Heart left ventricle (tissue), 13 donors: Measurements from ENCODE around the gene TRPV3.

Source experiments
- CTCF ChIP-seq, 12 donors: fragments of 200-600 bp; sonication (generic) in 4 of 12; IDR thresholded peaks; one replicate each; pipeline versions ENCODE4 v1.5.0 to v1.8.0; 2018 to 2022; ENCODE audit warnings: antibody characterized with exemption in 12 of 12, mild to moderate bottlenecking in 5 of 12
- POLR2A ChIP-seq, 2 donors: fragments of 450-650 bp; IDR thresholded peaks; one replicate each; pipeline ENCODE4 v1.6.1; 2017; ENCODE audit warnings: antibody characterized with exemption in 2 of 2, mild to moderate bottlenecking in 2 of 2, moderate library complexity in 2 of 2
- donor health status: ischemic (EF 13 %, LVEDD 7.1; RV severe dilation, severe dysfunction).
- donor health status: DM: no; HTN: yes; CAD: no.
- donor health status: DM: no; HTN: no; CAD: no.
- donor health status: ischemic (EF 25% LVEDD 6.9; RV normal size, moderate dysfunction).
- donor health status: ischemic (EF 25% LVEDD 5.7; RV mildly dilated, moderate dysfunction).
- donor health status: ischemic (EF 35%, LVEDD 5.7; RV mildly dilated, moderate dysfunction).
- donor health status: nonischemic (EF 11% LVEDD 7.7; RV severe dilation, severe dysfunction).
- donor health status: DM: yes; HTN: yes; CAD: no.
- donor health status: PGD.
- donor health status: ischemic (EF 29% LVEDD 5.4; RV normal size, mild dysfunction).
- donor health status: nonischemic (EF 23%, LVEDD 6.1; RV moderate dilation, normal function).

- TF ChIP-seq POLR2A (IDR thresholded peaks at IDR 0.05) (no peak), CTCF (IDR thresholded peaks at IDR 0.05) (no peak)
Observed at GRCh38 chr17:3551189-3551588, 6.4 kb downstream of the TRPV3 start.
